Measurements from ENCODE around the gene TCIRG1. TPM values are rescaled to one million over a fixed set of nuclear protein-coding genes. Genes with fewer than 3 reads are reported as not detected.

TCIRG1 gene
- total and polyA plus RNA-seq, 2 of the 13 experiments (the other 11 are each of a cell fraction or from before 2014, with no cell fraction given): 48.0 to 69.6 TPM

DNA sequence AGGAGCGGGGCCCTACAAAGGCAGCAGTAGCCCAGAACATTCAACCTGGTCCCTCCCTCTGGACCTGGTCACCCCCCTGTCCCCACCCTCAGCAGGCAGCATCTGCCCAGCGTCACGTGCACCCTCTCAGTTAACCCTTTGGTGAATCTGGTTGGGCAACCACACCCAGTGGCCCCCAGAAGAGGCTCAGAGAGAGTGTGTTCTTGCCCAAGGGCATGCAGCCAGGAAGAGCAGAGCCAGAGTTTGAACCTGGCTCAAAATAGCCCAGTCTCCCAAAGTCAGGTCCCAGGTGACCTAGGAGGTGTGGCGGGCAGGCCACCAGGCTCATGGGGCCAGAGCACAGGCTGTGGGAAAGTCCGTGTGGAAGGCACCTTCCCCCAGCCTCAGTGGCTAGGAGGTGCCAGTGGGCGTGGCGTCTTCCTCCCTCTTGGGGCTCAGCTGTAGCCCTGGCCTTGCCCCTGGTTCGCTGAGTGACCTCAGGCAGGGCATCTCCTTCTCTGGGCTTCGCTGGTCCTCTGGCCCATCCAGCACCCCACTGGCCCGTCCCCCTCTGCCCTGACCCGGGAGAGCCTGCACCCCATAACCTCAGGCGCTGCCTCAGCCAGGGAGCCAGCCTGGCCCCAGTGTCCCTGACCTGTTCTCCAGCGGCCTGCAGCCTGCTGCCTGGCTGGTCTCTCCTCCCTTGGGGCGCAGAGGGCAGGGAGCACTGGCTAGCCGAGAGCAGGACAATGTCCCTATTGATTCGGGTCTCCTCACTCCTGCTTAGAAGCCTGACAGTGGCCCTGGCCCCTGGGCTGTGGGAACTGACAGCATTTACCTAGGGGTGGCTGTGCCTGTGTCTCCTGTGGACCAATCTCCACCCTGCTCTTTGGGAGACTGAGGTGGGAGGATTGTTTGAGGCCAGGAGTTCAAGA, 21.7 kb upstream of the TCIRG1 start (continued):
- TF ChIP-seq, protein P1, sequence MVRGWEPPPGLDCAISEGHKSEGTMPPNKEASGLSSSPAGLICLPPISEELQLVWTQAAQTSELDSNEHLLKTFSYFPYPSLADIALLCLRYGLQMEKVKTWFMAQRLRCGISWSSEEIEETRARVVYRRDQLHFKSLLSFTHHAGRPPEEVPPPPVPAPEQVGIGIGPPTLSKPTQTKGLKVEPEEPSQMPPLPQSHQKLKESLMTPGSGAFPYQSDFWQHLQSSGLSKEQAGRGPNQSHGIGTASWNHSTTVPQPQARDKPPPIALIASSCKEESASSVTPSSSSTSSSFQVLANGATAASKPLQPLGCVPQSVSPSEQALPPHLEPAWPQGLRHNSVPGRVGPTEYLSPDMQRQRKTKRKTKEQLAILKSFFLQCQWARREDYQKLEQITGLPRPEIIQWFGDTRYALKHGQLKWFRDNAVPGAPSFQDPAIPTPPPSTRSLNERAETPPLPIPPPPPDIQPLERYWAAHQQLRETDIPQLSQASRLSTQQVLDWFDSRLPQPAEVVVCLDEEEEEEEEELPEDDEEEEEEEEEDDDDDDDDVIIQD (CRISPR knock-in tag; IDR thresholded peaks at IDR 0.05; ENCODE audit: low read depth): peak; percentile 95
- TF ChIP-seq HOXA5 (CRISPR knock-in tag; IDR thresholded peaks at IDR 0.05): 0 out of 2 replicates have a peak, but pooled peaks have one; percentile 17
- TF ChIP-seq ZNF326 (CRISPR knock-in tag; IDR thresholded peaks at IDR 0.05; ENCODE audit: borderline replicate concordance): no peak
- TF ChIP-seq, protein P2, sequence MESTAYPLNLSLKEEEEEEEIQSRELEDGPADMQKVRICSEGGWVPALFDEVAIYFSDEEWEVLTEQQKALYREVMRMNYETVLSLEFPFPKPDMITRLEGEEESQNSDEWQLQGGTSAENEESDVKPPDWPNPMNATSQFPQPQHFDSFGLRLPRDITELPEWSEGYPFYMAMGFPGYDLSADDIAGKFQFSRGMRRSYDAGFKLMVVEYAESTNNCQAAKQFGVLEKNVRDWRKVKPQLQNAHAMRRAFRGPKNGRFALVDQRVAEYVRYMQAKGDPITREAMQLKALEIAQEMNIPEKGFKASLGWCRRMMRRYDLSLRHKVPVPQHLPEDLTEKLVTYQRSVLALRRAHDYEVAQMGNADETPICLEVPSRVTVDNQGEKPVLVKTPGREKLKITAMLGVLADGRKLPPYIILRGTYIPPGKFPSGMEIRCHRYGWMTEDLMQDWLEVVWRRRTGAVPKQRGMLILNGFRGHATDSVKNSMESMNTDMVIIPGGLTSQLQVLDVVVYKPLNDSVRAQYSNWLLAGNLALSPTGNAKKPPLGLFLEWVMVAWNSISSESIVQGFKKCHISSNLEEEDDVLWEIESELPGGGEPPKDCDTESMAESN (CRISPR knock-in tag; conservative IDR thresholded peaks at IDR 0.05): no peak
- no peak for TF ChIP-seq U2AF1 (optimal IDR thresholded peaks at IDR 0.05; ENCODE audit: low read depth, low read length)

GRCh38 chr11:68017980-68018729, 20.7 kb upstream of the TCIRG1 start:
- POLR2A ChIA-PET: no interaction called here
- peak overlapping the region; percentile 87 for H3K27ac ChIP-seq (ENCODE audit: extremely low read length, insufficient read depth, low read length)
- FAIRE-seq: no peak

More at GRCh38 chr11:68017980-68018729, 20.7 kb upstream of the TCIRG1 start:
- Histone ChIP-seq H3K79me2 (ENCODE audit: insufficient read depth, low read length) (no peaks in the 10 kb centered on the region), H4K20me1 (ENCODE audit: insufficient read depth, low read length) (no peaks in the 10 kb centered on the region), H3K36me3 (replicated peaks in 1 of 2; ENCODE audit: control insufficient read depth in 1 of 2, insufficient read depth in 2 of 2, low read length in 2 of 2) (no peaks in the 10 kb centered on the region), H3K9ac (ENCODE audit: insufficient read depth, low read depth, low read length) (0 out of 2 replicates have a peak overlapping the region, but pooled peaks have one; percentile 11), H3K4me2 (ENCODE audit: low read depth, low read length) (0 out of 2 replicates have a peak overlapping the region, but pooled peaks have one; percentile 95), H3K4me1 (ENCODE audit: insufficient read depth, low read length) (peaks cover 75% of the 10 kb centered on the region), H3K9me3 (ENCODE audit: low read length) (no peaks in the 10 kb centered on the region), H2AFZ (ENCODE audit: low read length) (no peak overlapping the region), H3K27me3 (ENCODE audit: control insufficient read depth in 1 of 2, insufficient read depth in 2 of 2, low read length in 2 of 2) (no peaks in the 10 kb centered on the region), H3K4me3 (replicated peaks in 1 of 3; ENCODE audit: insufficient read depth in 1 of 3, low read depth in 2 of 3, low read length in 3 of 3) (no peak overlapping the region)
- 88% methylated on average over 18 of the region's 27 CpGs for WGBS (ENCODE audit: low lambda C conversion rate)
- in situ Hi-C loops (cut with HindIII; ENCODE audit: extremely low pct_ligation_motif_present, low pct_unique_long_range_greater_than_20kb) (no loop called here), intact Hi-C loops (cut with micrococcal nuclease; ENCODE audit: unreplicated experiment) (loop anchor here (1.0 kb wide), 1 partner anchor 9 kb away; no protein-coding TSS in a partner anchor)
- TF ChIP-seq ZBTB38 (CRISPR knock-in tag; IDR thresholded peaks at IDR 0.05) (no peak), FOXO4 (CRISPR knock-in tag; conservative IDR thresholded peaks at IDR 0.05) (no peak), ZNF768 (CRISPR knock-in tag; IDR thresholded peaks at IDR 0.05) (peak; percentile 60; the same call in 1 of the 2 replicates), BRCA1 (CRISPR knock-in tag; IDR thresholded peaks at IDR 0.05) (no peak), MNT (IDR thresholded peaks at IDR 0.05) (peak; percentile 41; the same call in 1 of the 2 replicates), PHF20 (CRISPR knock-in tag; IDR thresholded peaks at IDR 0.05) (0 out of 2 replicates have a peak, but pooled peaks have one; percentile 4)
- BruUV-seq (replicated peaks): no TSS peak
- CTCF ChIA-PET (ENCODE audit: low intra/inter-chr PET ratio, low total read pairs): no interaction called here
- DNase-seq (ENCODE audit: low spot score) (no peak), ATAC-seq (no peak)

Measured in HepG2 (cell line).